Measurements from ENCODE around the gene CARTPT. TPM values are rescaled to one million over a fixed set of nuclear protein-coding genes. Genes with fewer than 3 reads are reported as not detected.

Gene CARTPT
- total and polyA plus RNA-seq, 9 of the 15 experiments (the other 6 are each of a cell fraction or from before 2014, with no cell fraction given), result not detected

DNA sequence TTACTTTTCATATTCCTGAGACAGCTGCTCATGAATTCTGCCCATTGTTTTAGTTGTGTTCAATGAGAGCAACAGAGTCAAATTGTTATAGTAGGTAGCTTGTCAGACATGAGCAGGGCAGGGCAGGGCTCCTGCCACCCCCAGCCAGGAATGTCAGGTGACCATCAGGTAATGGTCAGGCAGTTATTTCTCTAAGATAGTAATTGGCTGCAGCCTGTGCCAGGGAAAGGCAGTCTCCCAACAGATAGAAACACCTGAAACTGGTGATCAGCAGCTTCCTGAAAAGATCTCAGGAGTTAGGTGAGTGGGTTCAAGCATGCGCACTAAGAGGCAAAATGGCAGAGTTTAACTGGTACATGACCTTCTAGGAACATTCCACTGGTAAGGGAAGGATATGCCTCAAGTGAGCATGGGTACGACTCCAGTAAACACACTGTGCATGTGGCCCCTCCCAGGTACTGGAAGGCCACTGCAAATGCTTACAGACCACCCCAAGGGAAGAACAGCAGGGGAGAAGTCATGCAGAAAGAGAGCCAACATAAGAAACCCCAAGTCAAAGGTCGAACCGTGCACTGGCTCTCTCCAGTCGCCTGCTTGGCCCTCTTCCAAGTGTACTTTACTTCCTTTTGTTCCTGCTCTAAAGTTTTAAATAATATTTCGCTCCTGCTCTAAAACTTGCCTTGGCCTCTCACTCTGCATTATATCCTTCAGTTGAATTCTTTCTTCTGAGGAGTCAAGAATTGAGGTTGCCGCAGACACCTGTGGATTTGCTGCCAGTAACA is 25.1 kb downstream of the CARTPT start (continued):
- 0 out of 2 replicates have a peak, but pooled peaks have one; percentile 21 for TF ChIP-seq NFIC (IDR thresholded peaks at IDR 0.05)
- TF ChIP-seq ZNF79 (CRISPR knock-in tag; IDR thresholded peaks at IDR 0.05; ENCODE audit: low read depth), result no peak
- no peak for TF ChIP-seq NFYB (IDR thresholded peaks at IDR 0.05; ENCODE audit: extremely low read depth, insufficient read length)
- no peak for TF ChIP-seq CHD1 (IDR thresholded peaks at IDR 0.05; ENCODE audit: low read length)

DNA sequence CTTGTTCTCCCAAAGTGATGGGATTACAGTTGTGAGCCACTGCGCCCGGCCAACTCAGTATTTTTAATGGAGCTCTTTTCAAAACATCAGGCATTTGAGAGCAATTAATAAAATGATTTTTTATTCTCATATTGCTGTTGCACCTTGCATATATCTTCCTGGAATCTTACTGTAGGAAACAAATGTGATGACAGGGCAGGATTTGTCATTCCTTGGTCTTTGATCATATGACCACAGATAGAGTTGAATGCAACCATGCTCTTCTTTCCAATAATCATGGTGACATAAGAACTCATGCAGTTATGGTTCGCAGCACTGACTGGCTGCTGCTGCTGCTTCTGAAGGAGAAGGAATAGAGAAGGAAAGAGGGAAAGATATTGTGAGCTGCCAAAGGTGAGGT is 28.1 kb downstream of the CARTPT start:
- no peak for ATAC-seq
- Histone ChIP-seq H3K9me3 (replicated peaks; ENCODE audit: control insufficient read depth, insufficient read depth, low read depth, low read length) (no peaks in the 10 kb centered on the region), H3K4me3 (no peak overlapping the region), H3K27me3 (ENCODE audit: control insufficient read depth in 2 of 2, insufficient read depth in 2 of 2, low read length in 2 of 2) (peaks cover 0 to 5% of the 10 kb centered on the region in 2 experiments; a peak in 1 of 5 replicates), H3K36me3 (ENCODE audit: control insufficient read depth, insufficient read depth, low read length) (no peaks in the 10 kb centered on the region), H3K4me2 (ENCODE audit: insufficient read depth, low read length) (no peak overlapping the region), H3K9ac (ENCODE audit: insufficient read depth in 1 of 2, low read depth in 2 of 2, low read length in 2 of 2) (no peak overlapping the region), H3K9me1 (ENCODE audit: control insufficient read depth, insufficient read depth, low read length) (no peaks in the 10 kb centered on the region), H3K27ac (ENCODE audit: extremely low read depth, low read depth, low read length) (no peak overlapping the region), H2AFZ (ENCODE audit: low read depth, low read length) (no peak overlapping the region), H3K79me2 (ENCODE audit: control insufficient read depth, insufficient read depth, low read length) (no peaks in the 10 kb centered on the region), H3K4me1 (replicated peaks in 1 of 2; ENCODE audit: control insufficient read depth in 2 of 2, insufficient read depth in 2 of 2, low read length in 2 of 2) (no peaks in the 10 kb centered on the region), H4K20me1 (replicated peaks; ENCODE audit: control insufficient read depth, insufficient read depth, low read length) (no peaks in the 10 kb centered on the region)
- FAIRE-seq, result no peak
- intact Hi-C loops (cut with micrococcal nuclease), result no loop called here
- CTCF ChIA-PET (ENCODE audit: low intra/inter-chr PET ratio), result no interaction called here
- DNase-seq (ENCODE audit: extremely low read depth in 1 of 4, low spot score in 3 of 4), result no peak
- no TSS peak for BruUV-seq (replicated peaks)
- POLR2A ChIA-PET, result no interaction called here
- TF ChIP-seq, protein P1, sequence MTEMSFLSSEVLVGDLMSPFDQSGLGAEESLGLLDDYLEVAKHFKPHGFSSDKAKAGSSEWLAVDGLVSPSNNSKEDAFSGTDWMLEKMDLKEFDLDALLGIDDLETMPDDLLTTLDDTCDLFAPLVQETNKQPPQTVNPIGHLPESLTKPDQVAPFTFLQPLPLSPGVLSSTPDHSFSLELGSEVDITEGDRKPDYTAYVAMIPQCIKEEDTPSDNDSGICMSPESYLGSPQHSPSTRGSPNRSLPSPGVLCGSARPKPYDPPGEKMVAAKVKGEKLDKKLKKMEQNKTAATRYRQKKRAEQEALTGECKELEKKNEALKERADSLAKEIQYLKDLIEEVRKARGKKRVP (CRISPR knock-in tag; IDR thresholded peaks at IDR 0.05), result no peak
- TF ChIP-seq MAFG (tag; conservative IDR thresholded peaks at IDR 0.05), result 0 out of 2 replicates have a peak, but pooled peaks have one; percentile 9
- in situ Hi-C loops (cut with MboI), result no loop called here
- 0% methylated on average over 3 of the region's 3 CpGs for WGBS (ENCODE audit: insufficient coverage, low coverage, missing lambda C conversion rate)

All from K562 (cell line).